ENCODE measurements around the gene SLC37A4. TPM values are rescaled to one million over a fixed set of nuclear protein-coding genes. Genes with fewer than 3 reads are reported as not detected.

The SLC37A4 gene
- polyA plus RNA-seq, 1 of the 3 experiments (the other 2 are of a cell fraction) = 21.8 TPM

DNA sequence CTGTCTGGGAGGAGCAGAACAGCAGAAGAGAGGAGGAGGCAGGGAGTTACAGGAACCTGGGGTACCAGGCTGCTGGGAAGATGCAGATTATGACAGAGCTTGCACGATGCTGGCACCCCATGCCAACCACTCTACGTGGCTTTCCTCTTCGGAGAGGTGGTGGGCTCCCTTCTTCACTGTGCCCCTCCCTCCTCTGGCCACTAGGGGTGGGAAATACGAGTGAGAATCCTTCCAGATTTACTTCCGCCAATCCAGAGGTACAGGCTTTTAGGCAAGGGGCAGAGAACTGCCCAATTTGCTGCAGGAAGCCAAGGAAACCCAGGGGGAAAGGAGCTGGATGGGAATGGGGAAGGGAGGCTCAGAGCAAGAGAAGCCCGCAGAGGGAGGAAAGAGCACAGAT lies 14.0 kb upstream of the SLC37A4 start:
- ChIA-PET POLR2A (interaction anchor here (3.1 kb wide), 1 partner anchor 11 kb away, joined by 12 read pairs; no protein-coding TSS in a partner anchor), CTCF (interaction anchor here (0.6 to 1.2 kb wide), 3 partner anchors 10 to 20 kb away, joined by 3 read pairs; no protein-coding TSS in a partner anchor)
- H3K9me3 ChIP-seq = no peaks in the 10 kb centered on the region
- H3K36me3 ChIP-seq (replicated peaks in 1 of 2; ENCODE audit: control insufficient read depth in 1 of 2, insufficient read depth in 2 of 2, low read length in 1 of 2) = peaks cover 6 to 39% of the 10 kb centered on the region in 2 experiments
- no peaks in the 10 kb centered on the region for H3K4me1 ChIP-seq (ENCODE audit: control insufficient read depth in 1 of 2, insufficient read depth in 2 of 2, low read depth in 1 of 2, low read length in 1 of 2)
- no peak overlapping the region for H3K9ac ChIP-seq
- no peaks in the 10 kb centered on the region for H3K9me2 ChIP-seq
- no peaks in the 10 kb centered on the region for H3K79me2 ChIP-seq (ENCODE audit: insufficient read depth)
- no peak overlapping the region for H3K4me3 ChIP-seq (ENCODE audit: low read depth in 2 of 2, low read length in 1 of 2)
- H3K27ac ChIP-seq (ENCODE audit: low read depth in 2 of 2, low read length in 1 of 2) = no peak overlapping the region
- DNase-seq = peak; percentile 42
- 79% methylated on average over 6 of the region's 6 CpGs for WGBS (ENCODE audit: low lambda C conversion rate)
- H3K27me3 ChIP-seq (ENCODE audit: insufficient read depth) = no peaks in the 10 kb centered on the region
- H4K20me1 ChIP-seq (ENCODE audit: insufficient read depth) = no peaks in the 10 kb centered on the region
- no peak overlapping the region for H3K4me2 ChIP-seq
- TF ChIP-seq, protein P1, sequence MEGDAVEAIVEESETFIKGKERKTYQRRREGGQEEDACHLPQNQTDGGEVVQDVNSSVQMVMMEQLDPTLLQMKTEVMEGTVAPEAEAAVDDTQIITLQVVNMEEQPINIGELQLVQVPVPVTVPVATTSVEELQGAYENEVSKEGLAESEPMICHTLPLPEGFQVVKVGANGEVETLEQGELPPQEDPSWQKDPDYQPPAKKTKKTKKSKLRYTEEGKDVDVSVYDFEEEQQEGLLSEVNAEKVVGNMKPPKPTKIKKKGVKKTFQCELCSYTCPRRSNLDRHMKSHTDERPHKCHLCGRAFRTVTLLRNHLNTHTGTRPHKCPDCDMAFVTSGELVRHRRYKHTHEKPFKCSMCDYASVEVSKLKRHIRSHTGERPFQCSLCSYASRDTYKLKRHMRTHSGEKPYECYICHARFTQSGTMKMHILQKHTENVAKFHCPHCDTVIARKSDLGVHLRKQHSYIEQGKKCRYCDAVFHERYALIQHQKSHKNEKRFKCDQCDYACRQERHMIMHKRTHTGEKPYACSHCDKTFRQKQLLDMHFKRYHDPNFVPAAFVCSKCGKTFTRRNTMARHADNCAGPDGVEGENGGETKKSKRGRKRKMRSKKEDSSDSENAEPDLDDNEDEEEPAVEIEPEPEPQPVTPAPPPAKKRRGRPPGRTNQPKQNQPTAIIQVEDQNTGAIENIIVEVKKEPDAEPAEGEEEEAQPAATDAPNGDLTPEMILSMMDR (IDR thresholded peaks at IDR 0.05) = peak; percentile 35
- TF ChIP-seq FOXM1 (IDR thresholded peaks at IDR 0.05; ENCODE audit: low read depth) = no peak
- no peaks in the 10 kb centered on the region for H3F3A ChIP-seq (replicated peaks; ENCODE audit: insufficient read depth)
- no peak overlapping the region for H2AFZ ChIP-seq (ENCODE audit: low read depth)

GRCh38 chr11:119042927-119043326 lies 12.2 kb upstream of the SLC37A4 start:
- H3K9me2 ChIP-seq = no peaks in the 10 kb centered on the region
- POLR2A ChIA-PET = interaction anchor here (1.0 to 2.4 kb wide), 4 partner anchors 9 to 25 kb away, joined by 3 to 9 read pairs (median 4); partner anchors contain the start of gene VPS11
- no peaks in the 10 kb centered on the region for H3K27me3 ChIP-seq (ENCODE audit: insufficient read depth)
- no peak overlapping the region for H3K9ac ChIP-seq
- peaks cover 3 to 21% of the 10 kb centered on the region in 2 experiments for H3K36me3 ChIP-seq (replicated peaks in 1 of 2; ENCODE audit: control insufficient read depth in 1 of 2, insufficient read depth in 2 of 2, low read length in 1 of 2)
- no peaks in the 10 kb centered on the region for H3F3A ChIP-seq (replicated peaks; ENCODE audit: insufficient read depth)
- H3K4me1 ChIP-seq (ENCODE audit: control insufficient read depth in 1 of 2, insufficient read depth in 2 of 2, low read depth in 1 of 2, low read length in 1 of 2) = no peaks in the 10 kb centered on the region
- no peaks in the 10 kb centered on the region for H3K79me2 ChIP-seq (ENCODE audit: insufficient read depth)
- no peak overlapping the region for H3K4me2 ChIP-seq
- no peaks in the 10 kb centered on the region for H3K9me3 ChIP-seq
- H3K4me3 ChIP-seq (ENCODE audit: low read depth in 2 of 2, low read length in 1 of 2) = no peak overlapping the region
- H3K27ac ChIP-seq (ENCODE audit: low read depth in 2 of 2, low read length in 1 of 2) = no peak overlapping the region
- CTCF ChIA-PET = interaction anchor here (1.1 to 1.6 kb wide), 3 partner anchors 13 to 24 kb away, joined by 3 read pairs; partner anchors contain the start of genes SLC37A4 and TRAPPC4
- no peak for TF ChIP-seq SMC3 (IDR thresholded peaks at IDR 0.05; ENCODE audit: low read depth, low read length)
- DNase-seq = no peak
- no peak overlapping the region for H2AFZ ChIP-seq (ENCODE audit: low read depth)
- H4K20me1 ChIP-seq (ENCODE audit: insufficient read depth) = no peaks in the 10 kb centered on the region
- 94% methylated on average over 9 of the region's 9 CpGs for WGBS (ENCODE audit: low lambda C conversion rate)

GRCh38 chr11:119041821-119042514 lies 11.3 kb upstream of the SLC37A4 start:
- Histone ChIP-seq H2AFZ (ENCODE audit: low read depth) (no peak overlapping the region), H3K27ac (ENCODE audit: low read depth in 2 of 2, low read length in 1 of 2) (no peak overlapping the region), H3K27me3 (ENCODE audit: insufficient read depth) (no peaks in the 10 kb centered on the region), H3K9me2 (no peaks in the 10 kb centered on the region), H3K4me3 (ENCODE audit: low read depth in 2 of 2, low read length in 1 of 2) (no peak overlapping the region), H3K9ac (no peak overlapping the region), H4K20me1 (ENCODE audit: insufficient read depth) (no peaks in the 10 kb centered on the region), H3K4me1 (ENCODE audit: control insufficient read depth in 1 of 2, insufficient read depth in 2 of 2, low read depth in 1 of 2, low read length in 1 of 2) (no peaks in the 10 kb centered on the region), H3K4me2 (no peak overlapping the region), H3F3A (replicated peaks; ENCODE audit: insufficient read depth) (no peaks in the 10 kb centered on the region), H3K9me3 (no peaks in the 10 kb centered on the region), H3K36me3 (replicated peaks in 1 of 2; ENCODE audit: control insufficient read depth in 1 of 2, insufficient read depth in 2 of 2, low read length in 1 of 2) (peaks cover 0 to 13% of the 10 kb centered on the region in 2 experiments), H3K79me2 (ENCODE audit: insufficient read depth) (no peaks in the 10 kb centered on the region)
- CTCF ChIA-PET = interaction anchor here (0.7 to 1.6 kb wide), 2 partner anchors 16 to 23 kb away, joined by 3 to 4 read pairs; partner anchors contain the start of gene TRAPPC4
- DNase-seq = no peak
- POLR2A ChIA-PET = interaction anchor here (1.0 to 2.4 kb wide), 3 partner anchors 9 to 14 kb away, joined by 4 to 9 read pairs (median 4); no protein-coding TSS in a partner anchor
- WGBS (ENCODE audit: low lambda C conversion rate) = 85% methylated on average over 4 of the region's 4 CpGs
- no peak for TF ChIP-seq MXI1 (IDR thresholded peaks at IDR 0.05; ENCODE audit: low read depth, low read length)
- TF ChIP-seq USF1 (IDR thresholded peaks at IDR 0.05; ENCODE audit: borderline replicate concordance, low read depth) = no peak
- TF ChIP-seq, protein P2, sequence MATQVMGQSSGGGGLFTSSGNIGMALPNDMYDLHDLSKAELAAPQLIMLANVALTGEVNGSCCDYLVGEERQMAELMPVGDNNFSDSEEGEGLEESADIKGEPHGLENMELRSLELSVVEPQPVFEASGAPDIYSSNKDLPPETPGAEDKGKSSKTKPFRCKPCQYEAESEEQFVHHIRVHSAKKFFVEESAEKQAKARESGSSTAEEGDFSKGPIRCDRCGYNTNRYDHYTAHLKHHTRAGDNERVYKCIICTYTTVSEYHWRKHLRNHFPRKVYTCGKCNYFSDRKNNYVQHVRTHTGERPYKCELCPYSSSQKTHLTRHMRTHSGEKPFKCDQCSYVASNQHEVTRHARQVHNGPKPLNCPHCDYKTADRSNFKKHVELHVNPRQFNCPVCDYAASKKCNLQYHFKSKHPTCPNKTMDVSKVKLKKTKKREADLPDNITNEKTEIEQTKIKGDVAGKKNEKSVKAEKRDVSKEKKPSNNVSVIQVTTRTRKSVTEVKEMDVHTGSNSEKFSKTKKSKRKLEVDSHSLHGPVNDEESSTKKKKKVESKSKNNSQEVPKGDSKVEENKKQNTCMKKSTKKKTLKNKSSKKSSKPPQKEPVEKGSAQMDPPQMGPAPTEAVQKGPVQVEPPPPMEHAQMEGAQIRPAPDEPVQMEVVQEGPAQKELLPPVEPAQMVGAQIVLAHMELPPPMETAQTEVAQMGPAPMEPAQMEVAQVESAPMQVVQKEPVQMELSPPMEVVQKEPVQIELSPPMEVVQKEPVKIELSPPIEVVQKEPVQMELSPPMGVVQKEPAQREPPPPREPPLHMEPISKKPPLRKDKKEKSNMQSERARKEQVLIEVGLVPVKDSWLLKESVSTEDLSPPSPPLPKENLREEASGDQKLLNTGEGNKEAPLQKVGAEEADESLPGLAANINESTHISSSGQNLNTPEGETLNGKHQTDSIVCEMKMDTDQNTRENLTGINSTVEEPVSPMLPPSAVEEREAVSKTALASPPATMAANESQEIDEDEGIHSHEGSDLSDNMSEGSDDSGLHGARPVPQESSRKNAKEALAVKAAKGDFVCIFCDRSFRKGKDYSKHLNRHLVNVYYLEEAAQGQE (IDR thresholded peaks at IDR 0.05; ENCODE audit: low read depth, low read length) = no peak
- TF ChIP-seq SMC3 (IDR thresholded peaks at IDR 0.05; ENCODE audit: low read depth, low read length) = no peak
- TF ChIP-seq POLR2AphosphoS5 (IDR thresholded peaks at IDR 0.05; ENCODE audit: low read depth, low read length) = no peak
- TF ChIP-seq, protein P1 (IDR thresholded peaks at IDR 0.05) = no peak
- TF ChIP-seq YY1 (IDR thresholded peaks at IDR 0.05; ENCODE audit: low read depth) = no peak
- no peak for TF ChIP-seq NRF1 (IDR thresholded peaks at IDR 0.05; ENCODE audit: low read depth, low read length)
- TF ChIP-seq SIN3A (IDR thresholded peaks at IDR 0.05; ENCODE audit: borderline replicate concordance, low read depth, low read length) = no peak
